A549 treated with DMSO at 1 μM for 4 hours (cell line): ENCODE data around the gene KLF17. TPM values are rescaled to one million over a fixed set of nuclear protein-coding genes. Genes with fewer than 3 reads are reported as not detected.

Experiments
- total RNA-seq: library from RNA; stranded (reverse); fragments of 200-300 nt; extraction: Qiagen RNA extraction; gene quantifications from 5 replicates; pipeline ENCODE4 v1.2.3, GENCODE V29; 2022; ENCODE audit warnings: low read depth

The KLF17 gene, protein sequence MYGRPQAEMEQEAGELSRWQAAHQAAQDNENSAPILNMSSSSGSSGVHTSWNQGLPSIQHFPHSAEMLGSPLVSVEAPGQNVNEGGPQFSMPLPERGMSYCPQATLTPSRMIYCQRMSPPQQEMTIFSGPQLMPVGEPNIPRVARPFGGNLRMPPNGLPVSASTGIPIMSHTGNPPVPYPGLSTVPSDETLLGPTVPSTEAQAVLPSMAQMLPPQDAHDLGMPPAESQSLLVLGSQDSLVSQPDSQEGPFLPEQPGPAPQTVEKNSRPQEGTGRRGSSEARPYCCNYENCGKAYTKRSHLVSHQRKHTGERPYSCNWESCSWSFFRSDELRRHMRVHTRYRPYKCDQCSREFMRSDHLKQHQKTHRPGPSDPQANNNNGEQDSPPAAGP
- 0.18 to 0.64 TPM (median 0.31 TPM) in 5 replicates for total RNA-seq

DNA sequence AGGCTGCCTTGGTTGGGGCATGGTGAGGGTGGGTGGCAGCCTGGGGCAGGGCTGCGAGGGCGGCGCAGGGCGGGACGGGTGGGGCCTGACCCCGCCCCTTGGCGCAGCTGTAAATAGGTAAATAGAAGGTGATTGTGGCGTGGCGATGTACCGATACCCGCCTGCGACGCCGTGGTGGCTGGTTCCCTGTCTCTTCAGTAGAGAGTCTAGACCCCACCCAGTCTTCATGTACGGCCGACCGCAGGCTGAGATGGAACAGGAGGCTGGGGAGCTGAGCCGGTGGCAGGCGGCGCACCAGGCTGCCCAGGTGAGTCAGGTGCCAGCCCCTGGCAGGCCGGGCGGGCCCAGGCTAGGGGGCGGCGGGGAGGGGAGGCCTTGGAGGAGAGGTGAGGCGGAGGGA lies at the start of gene KLF17:
Gene KLF17 (plus strand): TSS at position 140 of the 400 bp plus-strand sequence. CDS start 87 bp downstream, at position 227.

DNA sequence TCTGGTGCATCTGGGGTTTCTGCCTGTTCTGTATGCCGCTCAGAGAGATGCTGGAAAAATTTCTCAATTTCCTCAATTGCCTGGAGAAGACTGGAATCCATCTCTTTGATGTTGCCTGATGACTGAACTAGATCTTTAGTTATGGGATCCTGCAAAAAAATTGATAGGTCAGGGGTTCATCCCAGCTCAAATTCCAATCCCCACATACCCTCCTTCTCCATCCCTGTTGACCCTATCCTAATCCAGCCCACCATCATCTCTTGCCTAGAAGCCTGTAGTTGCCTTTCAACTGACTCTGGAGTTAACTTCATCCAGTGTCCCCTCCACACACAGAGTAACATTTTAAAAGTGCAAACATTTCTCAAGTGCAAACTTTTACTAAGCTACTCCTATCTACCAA lies 22.9 kb downstream of the KLF17 start, which contains the start of gene KLF18:
Gene KLF18 (minus strand): TSS at position 101 of the 400 bp plus-strand sequence. CDS start 0 bp downstream, at position 101.

Other genes starting within 250 kb of the KLF17 start
- 0.23 to 0.42 TPM (median 0.30 TPM) in 4 of 5 replicates, not detected in the other for gene ARTN, start 185.0 kb upstream of the KLF17 start, total RNA-seq
- 10.4 to 18.4 TPM (median 15.0 TPM) in 5 replicates for gene IPO13, start 171.9 kb upstream of the KLF17 start, total RNA-seq
- 40.4 to 48.2 TPM (median 43.8 TPM) in 5 replicates for gene DPH2, start 148.8 kb upstream of the KLF17 start, total RNA-seq
- 104 to 166 TPM (median 140 TPM) in 5 replicates for gene ATP6V0B, start 143.9 kb upstream of the KLF17 start, total RNA-seq
- gene B4GALT2, start 139.6 kb upstream of the KLF17 start, total RNA-seq: 51.0 to 71.1 TPM (median 64.6 TPM) in 5 replicates
- 5.8 to 6.8 TPM (median 6.7 TPM) in 5 replicates for gene CCDC24, start 127.2 kb upstream of the KLF17 start, total RNA-seq
- gene SLC6A9, start 87.4 kb upstream of the KLF17 start, total RNA-seq: 13.6 to 17.8 TPM (median 14.4 TPM) in 5 replicates
- gene KLF18, start 22.8 kb downstream of the KLF17 start, total RNA-seq: not detected in 5 replicates
- gene DMAP1, start 94.7 kb downstream of the KLF17 start, total RNA-seq: 19.3 to 21.7 TPM (median 21.1 TPM) in 5 replicates
- gene ERI3, start 236.4 kb downstream of the KLF17 start, total RNA-seq: 46.1 to 62.4 TPM (median 56.7 TPM) in 5 replicates